ENCODE results near the gene PCARE.

PCARE gene

GRCh38 chr2:29024882-29025430 is 49.4 kb downstream of the PCARE start:
- Mint-ChIP-seq H3K27me3 (peaks cover 2% of the 10 kb centered on the region), H3K4me3 (no peak overlapping the region)
- intact Hi-C loops (cut with micrococcal nuclease), result no loop called here

DNA sequence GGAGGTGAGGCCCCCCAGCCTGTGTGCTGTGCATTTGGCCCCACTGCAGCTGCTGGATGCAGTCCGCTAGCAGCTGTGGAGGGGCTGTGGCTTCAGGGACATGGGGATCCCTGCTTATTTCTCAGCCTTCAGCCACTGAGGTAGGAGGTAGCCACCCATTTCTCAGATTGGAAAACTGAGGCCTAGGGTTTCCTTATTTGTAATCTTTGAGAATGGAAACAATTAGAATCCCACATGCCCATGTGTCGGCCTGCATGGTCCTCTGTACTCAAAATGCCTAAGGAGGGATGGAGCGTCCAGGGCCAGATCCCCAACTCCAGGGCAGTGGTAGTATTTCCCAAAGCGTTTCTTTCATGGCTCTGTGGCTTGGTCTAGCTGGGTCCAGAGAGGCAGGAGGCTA is 51.1 kb downstream of the PCARE start:
- Mint-ChIP-seq H3K27ac (no peak overlapping the region), H3K4me1 (ENCODE audit: low read depth) (peaks cover 10% of the 10 kb centered on the region), H3K4me3 (no peak overlapping the region), H3K9me3 (no peaks in the 10 kb centered on the region), H3K27me3 (peaks cover 2% of the 10 kb centered on the region), H3K36me3 (ENCODE audit: low read depth) (no peaks in the 10 kb centered on the region)
- intact Hi-C loops (cut with micrococcal nuclease), result no loop called here

More at GRCh38 chr2:29024882-29025430, 49.4 kb downstream of the PCARE start:
- Mint-ChIP-seq H3K36me3 (ENCODE audit: low read depth) (no peaks in the 10 kb centered on the region), H3K27ac (no peak overlapping the region), H3K4me1 (ENCODE audit: low read depth) (peaks cover 6% of the 10 kb centered on the region), H3K9me3 (no peaks in the 10 kb centered on the region)

DNA sequence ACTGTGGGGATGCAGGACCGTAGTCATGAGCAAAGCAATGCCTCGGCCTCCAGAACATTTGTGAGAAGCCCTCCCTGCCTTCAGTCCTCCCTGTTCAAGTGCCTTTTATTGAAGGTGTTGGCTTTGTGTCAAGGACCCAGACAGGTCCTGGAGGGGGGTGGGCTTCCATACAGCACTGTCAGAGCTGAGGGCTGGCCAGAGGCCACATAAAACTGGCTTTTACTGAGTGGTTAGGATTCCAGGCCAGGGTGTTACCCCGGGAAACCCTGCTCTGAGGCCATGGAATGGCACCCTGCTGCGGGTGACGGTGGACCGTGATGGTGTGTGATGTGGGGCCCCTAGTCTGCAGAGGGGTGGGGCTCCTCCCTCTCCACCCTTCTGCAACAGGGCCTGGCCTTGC is 51.6 kb downstream of the PCARE start:
- Mint-ChIP-seq H3K27me3 (peaks cover 2% of the 10 kb centered on the region), H3K4me3 (no peak overlapping the region), H3K36me3 (ENCODE audit: low read depth) (no peaks in the 10 kb centered on the region), H3K9me3 (no peaks in the 10 kb centered on the region), H3K27ac (no peak overlapping the region), H3K4me1 (ENCODE audit: low read depth) (peaks cover 15% of the 10 kb centered on the region)
- intact Hi-C loops (cut with micrococcal nuclease), result no loop called here

DNA sequence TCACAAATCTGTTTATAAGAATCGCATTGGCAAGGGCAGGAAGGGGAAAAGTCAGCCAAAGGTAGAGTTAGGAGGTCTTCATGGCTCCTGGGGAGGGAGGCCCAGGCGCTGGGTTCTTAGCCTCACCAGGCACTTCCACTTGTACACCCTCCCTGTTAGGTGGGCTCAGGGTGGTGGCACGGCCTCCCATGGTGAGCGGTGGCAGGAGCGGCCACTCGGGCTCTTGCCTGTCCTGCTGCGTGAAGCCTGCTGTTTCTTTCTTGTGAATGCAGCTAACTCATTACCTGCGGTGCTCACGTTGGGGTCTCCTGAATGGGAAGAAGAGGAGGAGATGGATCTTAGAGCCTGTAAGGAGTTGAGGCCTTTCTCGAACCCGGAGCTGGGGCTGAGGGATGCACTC is 52.4 kb downstream of the PCARE start:
- Mint-ChIP-seq H3K36me3 (ENCODE audit: low read depth) (no peaks in the 10 kb centered on the region), H3K4me3 (no peak overlapping the region), H3K4me1 (ENCODE audit: low read depth) (peaks cover 16% of the 10 kb centered on the region), H3K9me3 (no peaks in the 10 kb centered on the region), H3K27ac (no peak overlapping the region), H3K27me3 (peaks cover 3% of the 10 kb centered on the region)
- intact Hi-C loops (cut with micrococcal nuclease), result no loop called here

GRCh38 chr2:29017716-29018435 is 56.4 kb downstream of the PCARE start:
- Mint-ChIP-seq H3K27ac (no peak overlapping the region), H3K4me1 (ENCODE audit: low read depth) (peaks cover 45% of the 10 kb centered on the region), H3K27me3 (peaks cover 28% of the 10 kb centered on the region), H3K4me3 (no peak overlapping the region), H3K36me3 (ENCODE audit: low read depth) (no peaks in the 10 kb centered on the region), H3K9me3 (no peaks in the 10 kb centered on the region)
- intact Hi-C loops (cut with micrococcal nuclease), result no loop called here

DNA sequence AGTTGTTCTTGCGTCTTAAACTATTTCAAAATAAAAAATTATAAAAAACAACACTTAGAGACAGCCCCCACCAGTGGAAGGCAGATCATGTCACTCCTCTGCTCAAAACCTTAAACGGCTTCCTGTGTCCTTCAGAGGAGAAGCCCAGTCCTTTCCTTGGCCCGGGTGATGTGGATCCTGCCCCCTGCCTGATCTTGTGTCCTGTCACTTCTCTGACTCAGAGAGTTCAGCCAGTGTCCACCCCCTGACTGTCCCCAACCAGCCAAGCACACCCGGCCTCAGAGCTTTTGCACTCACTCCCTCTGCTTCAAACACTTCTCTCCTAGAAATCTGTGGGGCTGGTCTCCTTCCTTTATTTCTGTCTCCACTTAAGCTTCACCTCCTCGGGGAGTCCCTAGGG is 57.8 kb downstream of the PCARE start:
- Mint-ChIP-seq H3K9me3 (no peaks in the 10 kb centered on the region), H3K4me3 (no peak overlapping the region), H3K36me3 (ENCODE audit: low read depth) (no peaks in the 10 kb centered on the region), H3K27me3 (peaks cover 40% of the 10 kb centered on the region), H3K27ac (no peak overlapping the region), H3K4me1 (ENCODE audit: low read depth) (peaks cover 53% of the 10 kb centered on the region)
- intact Hi-C loops (cut with micrococcal nuclease), result no loop called here

GRCh38 chr2:29015701-29016470 is 58.4 kb downstream of the PCARE start:
- H3K4me1 Mint-ChIP-seq (ENCODE audit: low read depth), result peaks cover 60% of the 10 kb centered on the region
- no peaks in the 10 kb centered on the region for H3K36me3 Mint-ChIP-seq (ENCODE audit: low read depth)
- peaks cover 46% of the 10 kb centered on the region for H3K27me3 Mint-ChIP-seq
- H3K27ac Mint-ChIP-seq, result peak overlapping the region; percentile 3
- no peak overlapping the region for H3K4me3 Mint-ChIP-seq
- intact Hi-C loops (cut with micrococcal nuclease), result no loop called here
- no peaks in the 10 kb centered on the region for H3K9me3 Mint-ChIP-seq

GRCh38 chr2:29014811-29015421 is 59.4 kb downstream of the PCARE start:
- Mint-ChIP-seq H3K27ac (peak overlapping the region; percentile 47), H3K36me3 (ENCODE audit: low read depth) (no peaks in the 10 kb centered on the region), H3K9me3 (no peaks in the 10 kb centered on the region), H3K4me1 (ENCODE audit: low read depth) (peaks cover 59% of the 10 kb centered on the region), H3K27me3 (peaks cover 48% of the 10 kb centered on the region), H3K4me3 (no peak overlapping the region)
- intact Hi-C loops (cut with micrococcal nuclease), result loop anchor here (5.0 kb wide), 1 partner anchor 53 kb away; no protein-coding TSS in a partner anchor

DNA sequence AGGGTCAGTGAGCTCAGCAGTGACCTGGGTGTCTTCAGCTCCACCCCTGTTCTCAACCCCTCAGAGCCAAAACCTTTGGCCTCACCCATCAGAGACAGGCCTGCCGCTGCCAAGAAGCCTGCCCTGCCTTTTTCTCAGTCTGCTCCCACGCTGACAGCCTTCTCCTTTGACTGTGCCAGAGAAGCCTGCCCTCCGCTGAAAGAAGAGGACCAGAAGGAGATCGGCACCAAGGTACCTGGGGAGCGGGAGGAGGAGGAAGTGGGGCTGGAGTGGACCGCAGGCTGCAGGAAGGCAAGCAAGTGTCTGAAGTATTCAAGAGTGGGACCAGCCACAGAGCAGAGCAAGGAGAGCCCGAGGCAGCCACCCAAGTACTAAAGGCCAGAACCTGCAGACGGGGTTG is 60.0 kb downstream of the PCARE start:
- intact Hi-C loops (cut with micrococcal nuclease), result loop anchor here (5.0 kb wide), 1 partner anchor 52 kb away; no protein-coding TSS in a partner anchor

GRCh38 chr2:29013057-29013780 is 61.1 kb downstream of the PCARE start:
- peaks cover 56% of the 10 kb centered on the region for H3K4me1 Mint-ChIP-seq (ENCODE audit: low read depth)
- H3K27me3 Mint-ChIP-seq, result peaks cover 48% of the 10 kb centered on the region
- H3K4me3 Mint-ChIP-seq, result no peak overlapping the region
- H3K27ac Mint-ChIP-seq, result no peak overlapping the region
- no peaks in the 10 kb centered on the region for H3K36me3 Mint-ChIP-seq (ENCODE audit: low read depth)
- H3K9me3 Mint-ChIP-seq, result no peaks in the 10 kb centered on the region
- intact Hi-C loops (cut with micrococcal nuclease), result loop anchor here (5.0 kb wide), 1 partner anchor 51 kb away; no protein-coding TSS in a partner anchor

More for the DNA sequence above, 60.0 kb downstream of the PCARE start:
- H3K27ac Mint-ChIP-seq, result peak overlapping the region; percentile 47
- H3K27me3 Mint-ChIP-seq, result peaks cover 48% of the 10 kb centered on the region
- no peaks in the 10 kb centered on the region for H3K36me3 Mint-ChIP-seq (ENCODE audit: low read depth)
- H3K4me3 Mint-ChIP-seq, result no peak overlapping the region
- peaks cover 58% of the 10 kb centered on the region for H3K4me1 Mint-ChIP-seq (ENCODE audit: low read depth)
- H3K9me3 Mint-ChIP-seq, result no peaks in the 10 kb centered on the region

- H3K27me3 Mint-ChIP-seq, result peaks cover 48% of the 10 kb centered on the region
- no peaks in the 10 kb centered on the region for H3K36me3 Mint-ChIP-seq (ENCODE audit: low read depth)
- H3K4me1 Mint-ChIP-seq (ENCODE audit: low read depth), result peaks cover 51% of the 10 kb centered on the region
- H3K4me3 Mint-ChIP-seq, result no peak overlapping the region
- intact Hi-C loops (cut with micrococcal nuclease), result loop anchor here (5.0 kb wide), 1 partner anchor 50 kb away; no protein-coding TSS in a partner anchor
- no peak overlapping the region for H3K27ac Mint-ChIP-seq
- no peaks in the 10 kb centered on the region for H3K9me3 Mint-ChIP-seq
Measured at GRCh38 chr2:29012211-29012681, 62.1 kb downstream of the PCARE start.

All from dendritic cell treated with granulocyte-macrophage colony-stimulating factor and Interleukin-4, amounts not matched to agents 40 ng/mL and 50 ng/mL, for 4 days (primary cell).